WTC11 (cell line): ENCODE measurements around the gene SPRTN. TPM values are rescaled to one million over a fixed set of nuclear protein-coding genes. Genes with fewer than 3 reads are reported as not detected.

Experiments
- ATAC-seq: fragments of 200-7000 bp; cut with Tn5 transposase; 2 replicates; pipeline ENCODE4 v1.10.0; 2021; ENCODE audit warnings: mild to moderate bottlenecking, moderate library complexity
- CTCF ChIA-PET: fragments of 300-600 bp; sonication (Branson Sonifier 250); formaldehyde crosslinking; loops from one replicate; lab custom pipeline; 2021; ENCODE audit warnings: antibody characterized with exemption; lab: Charles Lee
- POLR2A ChIA-PET: fragments of 350-600 bp; sonication (Branson Sonifier 250); formaldehyde crosslinking; loops from one replicate; lab custom pipeline; 2021; ENCODE audit warnings: antibody characterized with exemption; lab: Charles Lee
- DNase-seq: peaks from one replicate; pipeline ENCODE4 v3.0.0; 2021; ENCODE audit warnings: low spot score
- H3K27ac Mint-ChIP-seq: 2 replicates; pipeline ENCODE4 v1.8.0; 2021; ENCODE audit warnings: mixed read lengths
- H3K27me3 Mint-ChIP-seq: 2 replicates; pipeline ENCODE4 v1.8.0; 2021; ENCODE audit warnings: low read depth, mild to moderate bottlenecking, moderate library complexity, mixed read lengths
- H3K36me3 Mint-ChIP-seq: 2 replicates; pipeline ENCODE4 v1.8.0; 2021; ENCODE audit warnings: mixed read lengths
- H3K4me1 Mint-ChIP-seq: 2 replicates; pipeline ENCODE4 v1.8.0; 2022; ENCODE audit warnings: mixed read lengths
- H3K4me3 Mint-ChIP-seq: 2 replicates; pipeline ENCODE4 v1.8.0; 2021; ENCODE audit warnings: mild to moderate bottlenecking, moderate library complexity, mixed read lengths
- H3K9me3 Mint-ChIP-seq: 2 replicates; pipeline ENCODE4 v1.8.0; 2021; ENCODE audit warnings: mixed read lengths
- ETV6 ChIP-seq: sonication (generic); formaldehyde crosslinking; IDR thresholded peaks from 2 replicates; pipeline ENCODE4 v1.8.1; 2022; ENCODE audit warnings: mild to moderate bottlenecking, missing genetic modification reagents
- FOXJ3 ChIP-seq: sonication (generic); formaldehyde crosslinking; IDR thresholded peaks from 2 replicates; pipeline ENCODE4 v1.9.0; 2021; ENCODE audit warnings: missing genetic modification reagents, mild to moderate bottlenecking, borderline replicate concordance
- JAZF1 ChIP-seq: fragments of 250-450 bp; sonication (Bioruptor Pico); IDR thresholded peaks from 2 replicates; pipeline ENCODE4 v1.9.0; 2021; ENCODE audit warnings: moderate library complexity, mild to moderate bottlenecking, inconsistent platforms
- RELA ChIP-seq: sonication (generic); formaldehyde crosslinking; IDR thresholded peaks from 2 replicates; pipeline ENCODE4 v1.8.1; 2022; ENCODE audit warnings: missing genetic modification reagents, mild to moderate bottlenecking, borderline replicate concordance
- RORB ChIP-seq: fragments of 250-450 bp; sonication (Bioruptor Pico); IDR thresholded peaks from 2 replicates; pipeline ENCODE4 v1.9.0; 2021; ENCODE audit warnings: mild to moderate bottlenecking
- SMAD3 ChIP-seq: sonication (generic); formaldehyde crosslinking; IDR thresholded peaks from 2 replicates; pipeline ENCODE4 v1.8.0; 2022; ENCODE audit warnings: missing genetic modification reagents, mild to moderate bottlenecking, borderline replicate concordance
- ZNF138 ChIP-seq: sonication (generic); formaldehyde crosslinking; conservative IDR thresholded peaks from 2 replicates; pipeline ENCODE4 v1.8.1; 2022; ENCODE audit warnings: mild to moderate bottlenecking, moderate library complexity, missing genetic modification reagents
- ZNF263 ChIP-seq: sonication (generic); formaldehyde crosslinking; IDR thresholded peaks from 2 replicates; pipeline ENCODE4 v1.8.1; 2022; ENCODE audit warnings: low read depth, mild to moderate bottlenecking, moderate library complexity, missing genetic modification reagents
- total RNA-seq: library from RNA; stranded (reverse); gene quantifications from 3 replicates; pipeline ENCODE4 v1.2.3, GENCODE V29; 2021
- TF ChIP-seq, protein P1 (sequence below): sonication (generic); formaldehyde crosslinking; IDR thresholded peaks from 2 replicates; pipeline ENCODE4 v1.8.0; 2022; ENCODE audit warnings: mild to moderate bottlenecking, missing genetic modification reagents
- TF ChIP-seq, protein P2 (sequence below): sonication (generic); formaldehyde crosslinking; IDR thresholded peaks from 2 replicates; pipeline ENCODE4 v1.8.0; 2023; ENCODE audit warnings: missing genetic modification reagents, mild to moderate bottlenecking, borderline replicate concordance
- TF ChIP-seq, protein P3 (sequence below): sonication (generic); formaldehyde crosslinking; IDR thresholded peaks from 2 replicates; pipeline ENCODE4 v1.8.1; 2022; ENCODE audit warnings: low read depth, missing genetic modification reagents, borderline replicate concordance
- TF ChIP-seq, protein P4 (sequence below): fragments of 250-450 bp; sonication (Bioruptor Pico); IDR thresholded peaks from 2 replicates; pipeline ENCODE4 v1.9.0; 2021; ENCODE audit warnings: mild to moderate bottlenecking
- TF ChIP-seq, protein P5 (sequence below): sonication (generic); formaldehyde crosslinking; IDR thresholded peaks from 2 replicates; pipeline ENCODE4 v1.8.1; 2023; ENCODE audit warnings: mild to moderate bottlenecking, missing genetic modification reagents
- TF ChIP-seq, protein P6 (sequence below): sonication (generic); formaldehyde crosslinking; IDR thresholded peaks from 2 replicates; pipeline ENCODE4 v1.8.0; 2022; ENCODE audit warnings: missing genetic modification reagents
- TF ChIP-seq, protein P7 (sequence below): sonication (generic); formaldehyde crosslinking; IDR thresholded peaks from 2 replicates; pipeline ENCODE4 v1.8.1; 2022; ENCODE audit warnings: mild to moderate bottlenecking, moderate library complexity, missing genetic modification reagents

Gene SPRTN
- total RNA-seq, 1 experiment from 2014 or later, result 14.6 TPM

DNA sequence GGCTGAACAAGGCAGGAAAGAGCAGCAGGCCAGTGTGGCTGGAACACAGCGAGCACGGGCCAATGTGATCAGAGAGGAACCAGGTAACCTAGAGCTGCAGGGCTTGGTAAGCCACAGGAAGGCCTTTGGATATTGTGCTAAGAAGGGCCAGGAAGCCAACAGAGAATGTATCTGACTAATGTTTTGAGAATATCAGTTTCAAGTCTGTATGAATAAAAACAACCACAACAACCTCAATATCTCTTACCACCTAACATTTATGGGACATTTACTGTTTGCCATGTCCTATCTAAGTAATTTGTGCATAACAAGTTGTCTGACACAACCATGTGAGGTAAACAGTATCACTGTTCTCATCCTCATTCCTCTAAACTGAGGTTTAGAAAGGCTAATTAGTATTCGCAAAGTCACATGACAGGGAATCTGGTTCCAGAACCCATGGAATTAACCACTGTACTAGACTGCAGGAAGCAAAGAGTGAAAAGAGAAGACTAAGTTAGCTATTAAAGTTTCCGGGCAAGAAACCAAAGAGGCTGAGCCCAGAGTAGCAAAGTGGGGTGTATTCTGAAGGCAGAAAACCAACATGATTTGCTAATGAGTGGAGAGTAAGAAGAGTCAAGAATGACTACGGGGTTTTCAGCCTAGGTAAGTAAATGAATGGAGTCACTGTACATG is 38.9 kb downstream of the SPRTN start:
- H3K36me3 Mint-ChIP-seq, result no peaks in the 10 kb centered on the region
- peaks cover 19% of the 10 kb centered on the region for H3K4me1 Mint-ChIP-seq
- H3K9me3 Mint-ChIP-seq, result no peaks in the 10 kb centered on the region
- H3K4me3 Mint-ChIP-seq, result no peak overlapping the region
- peak overlapping the region; percentile 28; the same call in 1 of the 2 replicates for H3K27ac Mint-ChIP-seq
- no peak for DNase-seq
- H3K27me3 Mint-ChIP-seq, result no peaks in the 10 kb centered on the region
- ChIA-PET CTCF (interaction anchor here (1.0 kb wide), 1 partner anchor 11 kb away, joined by 3 read pairs; no protein-coding TSS in a partner anchor), POLR2A (no interaction called here)
- no peak for ATAC-seq
- TF ChIP-seq, protein P1, sequence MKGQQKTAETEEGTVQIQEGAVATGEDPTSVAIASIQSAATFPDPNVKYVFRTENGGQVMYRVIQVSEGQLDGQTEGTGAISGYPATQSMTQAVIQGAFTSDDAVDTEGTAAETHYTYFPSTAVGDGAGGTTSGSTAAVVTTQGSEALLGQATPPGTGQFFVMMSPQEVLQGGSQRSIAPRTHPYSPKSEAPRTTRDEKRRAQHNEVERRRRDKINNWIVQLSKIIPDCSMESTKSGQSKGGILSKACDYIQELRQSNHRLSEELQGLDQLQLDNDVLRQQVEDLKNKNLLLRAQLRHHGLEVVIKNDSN (CRISPR knock-in tag), result 0 out of 2 replicates have a peak, but pooled peaks have one; percentile 21
- no peak for TF ChIP-seq ZNF138 (CRISPR knock-in tag)

DNA sequence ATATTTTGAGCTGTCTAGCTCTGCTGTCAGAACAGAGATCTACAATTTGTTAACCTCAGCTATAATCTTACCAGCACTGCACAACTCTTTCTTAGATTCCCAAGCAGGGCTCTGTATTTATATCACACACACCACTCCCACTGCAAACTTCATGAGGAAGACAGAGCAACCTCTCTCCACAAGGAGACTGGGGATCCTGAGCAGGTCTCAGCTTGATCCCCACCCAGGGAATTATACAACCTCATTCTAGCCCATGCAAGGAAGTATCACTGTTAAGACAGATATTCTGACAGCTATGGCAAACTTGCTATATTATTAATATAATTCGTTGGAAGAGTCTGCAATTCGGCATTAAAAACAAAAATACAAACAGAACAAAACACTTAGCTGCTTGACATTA is 43.6 kb downstream of the SPRTN start:
- POLR2A ChIA-PET, result no interaction called here
- TF ChIP-seq FOXJ3 (CRISPR knock-in tag), result no peak
- TF ChIP-seq, protein P2, sequence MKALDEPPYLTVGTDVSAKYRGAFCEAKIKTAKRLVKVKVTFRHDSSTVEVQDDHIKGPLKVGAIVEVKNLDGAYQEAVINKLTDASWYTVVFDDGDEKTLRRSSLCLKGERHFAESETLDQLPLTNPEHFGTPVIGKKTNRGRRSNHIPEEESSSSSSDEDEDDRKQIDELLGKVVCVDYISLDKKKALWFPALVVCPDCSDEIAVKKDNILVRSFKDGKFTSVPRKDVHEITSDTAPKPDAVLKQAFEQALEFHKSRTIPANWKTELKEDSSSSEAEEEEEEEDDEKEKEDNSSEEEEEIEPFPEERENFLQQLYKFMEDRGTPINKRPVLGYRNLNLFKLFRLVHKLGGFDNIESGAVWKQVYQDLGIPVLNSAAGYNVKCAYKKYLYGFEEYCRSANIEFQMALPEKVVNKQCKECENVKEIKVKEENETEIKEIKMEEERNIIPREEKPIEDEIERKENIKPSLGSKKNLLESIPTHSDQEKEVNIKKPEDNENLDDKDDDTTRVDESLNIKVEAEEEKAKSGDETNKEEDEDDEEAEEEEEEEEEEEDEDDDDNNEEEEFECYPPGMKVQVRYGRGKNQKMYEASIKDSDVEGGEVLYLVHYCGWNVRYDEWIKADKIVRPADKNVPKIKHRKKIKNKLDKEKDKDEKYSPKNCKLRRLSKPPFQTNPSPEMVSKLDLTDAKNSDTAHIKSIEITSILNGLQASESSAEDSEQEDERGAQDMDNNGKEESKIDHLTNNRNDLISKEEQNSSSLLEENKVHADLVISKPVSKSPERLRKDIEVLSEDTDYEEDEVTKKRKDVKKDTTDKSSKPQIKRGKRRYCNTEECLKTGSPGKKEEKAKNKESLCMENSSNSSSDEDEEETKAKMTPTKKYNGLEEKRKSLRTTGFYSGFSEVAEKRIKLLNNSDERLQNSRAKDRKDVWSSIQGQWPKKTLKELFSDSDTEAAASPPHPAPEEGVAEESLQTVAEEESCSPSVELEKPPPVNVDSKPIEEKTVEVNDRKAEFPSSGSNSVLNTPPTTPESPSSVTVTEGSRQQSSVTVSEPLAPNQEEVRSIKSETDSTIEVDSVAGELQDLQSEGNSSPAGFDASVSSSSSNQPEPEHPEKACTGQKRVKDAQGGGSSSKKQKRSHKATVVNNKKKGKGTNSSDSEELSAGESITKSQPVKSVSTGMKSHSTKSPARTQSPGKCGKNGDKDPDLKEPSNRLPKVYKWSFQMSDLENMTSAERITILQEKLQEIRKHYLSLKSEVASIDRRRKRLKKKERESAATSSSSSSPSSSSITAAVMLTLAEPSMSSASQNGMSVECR, result no peak
- TF ChIP-seq ZNF138 (CRISPR knock-in tag), result no peak
- TF ChIP-seq, protein P3, sequence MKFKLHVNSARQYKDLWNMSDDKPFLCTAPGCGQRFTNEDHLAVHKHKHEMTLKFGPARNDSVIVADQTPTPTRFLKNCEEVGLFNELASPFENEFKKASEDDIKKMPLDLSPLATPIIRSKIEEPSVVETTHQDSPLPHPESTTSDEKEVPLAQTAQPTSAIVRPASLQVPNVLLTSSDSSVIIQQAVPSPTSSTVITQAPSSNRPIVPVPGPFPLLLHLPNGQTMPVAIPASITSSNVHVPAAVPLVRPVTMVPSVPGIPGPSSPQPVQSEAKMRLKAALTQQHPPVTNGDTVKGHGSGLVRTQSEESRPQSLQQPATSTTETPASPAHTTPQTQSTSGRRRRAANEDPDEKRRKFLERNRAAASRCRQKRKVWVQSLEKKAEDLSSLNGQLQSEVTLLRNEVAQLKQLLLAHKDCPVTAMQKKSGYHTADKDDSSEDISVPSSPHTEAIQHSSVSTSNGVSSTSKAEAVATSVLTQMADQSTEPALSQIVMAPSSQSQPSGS (CRISPR knock-in tag), result no peak
- no peak for TF ChIP-seq JAZF1 (CRISPR knock-in tag)
- TF ChIP-seq, protein P4, sequence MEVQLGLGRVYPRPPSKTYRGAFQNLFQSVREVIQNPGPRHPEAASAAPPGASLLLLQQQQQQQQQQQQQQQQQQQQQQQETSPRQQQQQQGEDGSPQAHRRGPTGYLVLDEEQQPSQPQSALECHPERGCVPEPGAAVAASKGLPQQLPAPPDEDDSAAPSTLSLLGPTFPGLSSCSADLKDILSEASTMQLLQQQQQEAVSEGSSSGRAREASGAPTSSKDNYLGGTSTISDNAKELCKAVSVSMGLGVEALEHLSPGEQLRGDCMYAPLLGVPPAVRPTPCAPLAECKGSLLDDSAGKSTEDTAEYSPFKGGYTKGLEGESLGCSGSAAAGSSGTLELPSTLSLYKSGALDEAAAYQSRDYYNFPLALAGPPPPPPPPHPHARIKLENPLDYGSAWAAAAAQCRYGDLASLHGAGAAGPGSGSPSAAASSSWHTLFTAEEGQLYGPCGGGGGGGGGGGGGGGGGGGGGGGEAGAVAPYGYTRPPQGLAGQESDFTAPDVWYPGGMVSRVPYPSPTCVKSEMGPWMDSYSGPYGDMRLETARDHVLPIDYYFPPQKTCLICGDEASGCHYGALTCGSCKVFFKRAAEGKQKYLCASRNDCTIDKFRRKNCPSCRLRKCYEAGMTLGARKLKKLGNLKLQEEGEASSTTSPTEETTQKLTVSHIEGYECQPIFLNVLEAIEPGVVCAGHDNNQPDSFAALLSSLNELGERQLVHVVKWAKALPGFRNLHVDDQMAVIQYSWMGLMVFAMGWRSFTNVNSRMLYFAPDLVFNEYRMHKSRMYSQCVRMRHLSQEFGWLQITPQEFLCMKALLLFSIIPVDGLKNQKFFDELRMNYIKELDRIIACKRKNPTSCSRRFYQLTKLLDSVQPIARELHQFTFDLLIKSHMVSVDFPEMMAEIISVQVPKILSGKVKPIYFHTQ (CRISPR knock-in tag), result no peak
- TF ChIP-seq SMAD3 (CRISPR knock-in tag), result no peak
- TF ChIP-seq, protein P5, sequence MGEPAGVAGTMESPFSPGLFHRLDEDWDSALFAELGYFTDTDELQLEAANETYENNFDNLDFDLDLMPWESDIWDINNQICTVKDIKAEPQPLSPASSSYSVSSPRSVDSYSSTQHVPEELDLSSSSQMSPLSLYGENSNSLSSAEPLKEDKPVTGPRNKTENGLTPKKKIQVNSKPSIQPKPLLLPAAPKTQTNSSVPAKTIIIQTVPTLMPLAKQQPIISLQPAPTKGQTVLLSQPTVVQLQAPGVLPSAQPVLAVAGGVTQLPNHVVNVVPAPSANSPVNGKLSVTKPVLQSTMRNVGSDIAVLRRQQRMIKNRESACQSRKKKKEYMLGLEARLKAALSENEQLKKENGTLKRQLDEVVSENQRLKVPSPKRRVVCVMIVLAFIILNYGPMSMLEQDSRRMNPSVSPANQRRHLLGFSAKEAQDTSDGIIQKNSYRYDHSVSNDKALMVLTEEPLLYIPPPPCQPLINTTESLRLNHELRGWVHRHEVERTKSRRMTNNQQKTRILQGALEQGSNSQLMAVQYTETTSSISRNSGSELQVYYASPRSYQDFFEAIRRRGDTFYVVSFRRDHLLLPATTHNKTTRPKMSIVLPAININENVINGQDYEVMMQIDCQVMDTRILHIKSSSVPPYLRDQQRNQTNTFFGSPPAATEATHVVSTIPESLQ (CRISPR knock-in tag), result no peak
- no peak for TF ChIP-seq ZNF263
- no peak for TF ChIP-seq ETV6 (CRISPR knock-in tag)
- TF ChIP-seq RORB (CRISPR knock-in tag), result no peak
- TF ChIP-seq, protein P6, sequence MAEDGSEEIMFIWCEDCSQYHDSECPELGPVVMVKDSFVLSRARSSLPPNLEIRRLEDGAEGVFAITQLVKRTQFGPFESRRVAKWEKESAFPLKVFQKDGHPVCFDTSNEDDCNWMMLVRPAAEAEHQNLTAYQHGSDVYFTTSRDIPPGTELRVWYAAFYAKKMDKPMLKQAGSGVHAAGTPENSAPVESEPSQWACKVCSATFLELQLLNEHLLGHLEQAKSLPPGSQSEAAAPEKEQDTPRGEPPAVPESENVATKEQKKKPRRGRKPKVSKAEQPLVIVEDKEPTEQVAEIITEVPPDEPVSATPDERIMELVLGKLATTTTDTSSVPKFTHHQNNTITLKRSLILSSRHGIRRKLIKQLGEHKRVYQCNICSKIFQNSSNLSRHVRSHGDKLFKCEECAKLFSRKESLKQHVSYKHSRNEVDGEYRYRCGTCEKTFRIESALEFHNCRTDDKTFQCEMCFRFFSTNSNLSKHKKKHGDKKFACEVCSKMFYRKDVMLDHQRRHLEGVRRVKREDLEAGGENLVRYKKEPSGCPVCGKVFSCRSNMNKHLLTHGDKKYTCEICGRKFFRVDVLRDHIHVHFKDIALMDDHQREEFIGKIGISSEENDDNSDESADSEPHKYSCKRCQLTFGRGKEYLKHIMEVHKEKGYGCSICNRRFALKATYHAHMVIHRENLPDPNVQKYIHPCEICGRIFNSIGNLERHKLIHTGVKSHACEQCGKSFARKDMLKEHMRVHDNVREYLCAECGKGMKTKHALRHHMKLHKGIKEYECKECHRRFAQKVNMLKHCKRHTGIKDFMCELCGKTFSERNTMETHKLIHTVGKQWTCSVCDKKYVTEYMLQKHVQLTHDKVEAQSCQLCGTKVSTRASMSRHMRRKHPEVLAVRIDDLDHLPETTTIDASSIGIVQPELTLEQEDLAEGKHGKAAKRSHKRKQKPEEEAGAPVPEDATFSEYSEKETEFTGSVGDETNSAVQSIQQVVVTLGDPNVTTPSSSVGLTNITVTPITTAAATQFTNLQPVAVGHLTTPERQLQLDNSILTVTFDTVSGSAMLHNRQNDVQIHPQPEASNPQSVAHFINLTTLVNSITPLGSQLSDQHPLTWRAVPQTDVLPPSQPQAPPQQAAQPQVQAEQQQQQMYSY (CRISPR knock-in tag), result no peak
- no peak for TF ChIP-seq RELA (CRISPR knock-in tag)
- TF ChIP-seq, protein P7, sequence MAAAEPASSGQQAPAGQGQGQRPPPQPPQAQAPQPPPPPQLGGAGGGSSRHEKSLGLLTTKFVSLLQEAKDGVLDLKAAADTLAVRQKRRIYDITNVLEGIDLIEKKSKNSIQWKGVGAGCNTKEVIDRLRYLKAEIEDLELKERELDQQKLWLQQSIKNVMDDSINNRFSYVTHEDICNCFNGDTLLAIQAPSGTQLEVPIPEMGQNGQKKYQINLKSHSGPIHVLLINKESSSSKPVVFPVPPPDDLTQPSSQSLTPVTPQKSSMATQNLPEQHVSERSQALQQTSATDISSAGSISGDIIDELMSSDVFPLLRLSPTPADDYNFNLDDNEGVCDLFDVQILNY (CRISPR knock-in tag), result no peak
- no peaks in the 10 kb centered on the region for H3K27me3 Mint-ChIP-seq
- peaks cover 16% of the 10 kb centered on the region for H3K4me1 Mint-ChIP-seq
- no peaks in the 10 kb centered on the region for H3K36me3 Mint-ChIP-seq
- H3K9me3 Mint-ChIP-seq, result no peaks in the 10 kb centered on the region
- H3K4me3 Mint-ChIP-seq, result no peak overlapping the region
- CTCF ChIA-PET, result interaction anchor here (0.9 kb wide), 1 partner anchor 209 kb away, joined by 3 read pairs; no protein-coding TSS in a partner anchor
- DNase-seq (no peak), ATAC-seq (no peak)
- no peak overlapping the region for H3K27ac Mint-ChIP-seq
